ENCODE data around the gene CNTNAP2. TPM values are rescaled to one million over a fixed set of nuclear protein-coding genes. Genes with fewer than 3 reads are reported as not detected.

CNTNAP2 gene
- total and polyA plus RNA-seq, 3 donors from 2014 or later = 4.3 to 6.1 (median 4.4) TPM

DNA sequence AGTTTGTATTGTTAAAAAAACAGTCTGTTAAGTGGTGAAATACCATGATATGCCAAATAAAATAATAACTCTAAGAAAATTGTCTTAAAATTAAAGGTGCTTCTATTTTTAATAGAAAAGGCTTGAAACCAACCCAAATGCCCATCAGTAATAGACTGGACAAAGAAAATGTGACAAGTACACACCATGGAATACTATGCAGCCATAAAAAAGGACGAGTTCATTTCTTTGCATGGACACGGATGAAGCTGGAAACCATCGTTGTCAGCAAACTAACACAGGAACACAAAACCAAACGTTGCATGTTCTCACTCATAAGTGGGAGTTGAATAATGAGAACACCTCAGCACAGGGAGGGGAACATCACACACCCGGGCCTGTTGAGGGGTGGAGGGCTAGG is 7.1 kb downstream of the CNTNAP2 start:
- no peak for DNase-seq
- Histone ChIP-seq H3K4me3 (no peak overlapping the region), H3K9me3 (no peaks in the 10 kb centered on the region), H3K27ac (no peak overlapping the region), H3K36me3 (ENCODE audit: low read depth, missing control alignments) (no peaks in the 10 kb centered on the region), H3K4me1 (no peaks in the 10 kb centered on the region), H3K27me3 (no peaks in the 10 kb centered on the region)
- WGBS, 2 donors = 88 to 93% methylated on average over 5 of the region's 5 CpGs
- no peak for TF ChIP-seq POLR2A (IDR thresholded peaks at IDR 0.05)
- TF ChIP-seq, protein P1, sequence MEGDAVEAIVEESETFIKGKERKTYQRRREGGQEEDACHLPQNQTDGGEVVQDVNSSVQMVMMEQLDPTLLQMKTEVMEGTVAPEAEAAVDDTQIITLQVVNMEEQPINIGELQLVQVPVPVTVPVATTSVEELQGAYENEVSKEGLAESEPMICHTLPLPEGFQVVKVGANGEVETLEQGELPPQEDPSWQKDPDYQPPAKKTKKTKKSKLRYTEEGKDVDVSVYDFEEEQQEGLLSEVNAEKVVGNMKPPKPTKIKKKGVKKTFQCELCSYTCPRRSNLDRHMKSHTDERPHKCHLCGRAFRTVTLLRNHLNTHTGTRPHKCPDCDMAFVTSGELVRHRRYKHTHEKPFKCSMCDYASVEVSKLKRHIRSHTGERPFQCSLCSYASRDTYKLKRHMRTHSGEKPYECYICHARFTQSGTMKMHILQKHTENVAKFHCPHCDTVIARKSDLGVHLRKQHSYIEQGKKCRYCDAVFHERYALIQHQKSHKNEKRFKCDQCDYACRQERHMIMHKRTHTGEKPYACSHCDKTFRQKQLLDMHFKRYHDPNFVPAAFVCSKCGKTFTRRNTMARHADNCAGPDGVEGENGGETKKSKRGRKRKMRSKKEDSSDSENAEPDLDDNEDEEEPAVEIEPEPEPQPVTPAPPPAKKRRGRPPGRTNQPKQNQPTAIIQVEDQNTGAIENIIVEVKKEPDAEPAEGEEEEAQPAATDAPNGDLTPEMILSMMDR (IDR thresholded peaks at IDR 0.05) = no peak
- intact Hi-C loops (cut with DNase I; ENCODE audit: low total_unique reads) = no loop called here

DNA sequence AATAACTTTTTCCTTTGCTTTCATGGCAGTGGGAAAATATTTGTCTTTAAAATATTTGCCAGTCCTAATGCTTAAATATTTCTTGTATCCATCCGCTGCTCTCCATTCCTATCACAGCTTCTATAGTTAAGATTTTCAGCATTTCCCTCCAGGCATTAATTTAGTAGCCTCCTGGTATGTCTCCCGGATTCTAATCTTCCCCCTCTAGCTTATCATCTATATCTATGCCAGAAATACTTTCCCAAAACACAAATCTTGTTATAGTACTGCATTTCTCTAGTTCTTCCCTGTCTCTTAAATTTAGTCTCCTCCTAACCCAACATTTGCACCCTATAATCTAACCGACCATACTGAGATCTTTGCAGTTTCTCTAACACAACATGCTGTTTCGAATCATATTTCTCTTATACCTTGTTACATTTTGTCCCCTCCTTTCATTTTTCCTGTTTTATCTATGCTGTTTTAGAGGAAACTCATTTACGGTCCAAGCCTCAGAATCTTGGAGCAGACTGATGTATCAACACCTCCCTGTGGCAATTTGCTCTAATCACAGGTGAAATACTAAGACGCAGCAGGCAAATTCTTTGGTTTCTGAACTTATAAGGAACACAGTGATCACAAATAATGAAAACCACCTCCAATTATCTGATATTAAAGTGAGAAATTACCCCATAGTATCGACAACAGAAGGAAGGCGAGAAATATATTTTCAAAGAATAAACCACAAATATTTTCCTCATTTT is 10.3 kb downstream of the CNTNAP2 start:
- no peaks in the 10 kb centered on the region for H3K9me3 ChIP-seq
- no peak overlapping the region for H3K27ac ChIP-seq
- DNase-seq = no peak
- intact Hi-C loops (cut with DNase I; ENCODE audit: low total_unique reads) = no loop called here
- no peak overlapping the region for H3K4me3 ChIP-seq
- H3K36me3 ChIP-seq (ENCODE audit: low read depth, missing control alignments) = no peaks in the 10 kb centered on the region
- H3K4me1 ChIP-seq = no peaks in the 10 kb centered on the region
- WGBS, 2 donors = 78 to 79% methylated on average over 8 of the region's 8 CpGs
- H3K27me3 ChIP-seq = no peaks in the 10 kb centered on the region
- TF ChIP-seq, protein P1 (IDR thresholded peaks at IDR 0.05) = no peak

DNA sequence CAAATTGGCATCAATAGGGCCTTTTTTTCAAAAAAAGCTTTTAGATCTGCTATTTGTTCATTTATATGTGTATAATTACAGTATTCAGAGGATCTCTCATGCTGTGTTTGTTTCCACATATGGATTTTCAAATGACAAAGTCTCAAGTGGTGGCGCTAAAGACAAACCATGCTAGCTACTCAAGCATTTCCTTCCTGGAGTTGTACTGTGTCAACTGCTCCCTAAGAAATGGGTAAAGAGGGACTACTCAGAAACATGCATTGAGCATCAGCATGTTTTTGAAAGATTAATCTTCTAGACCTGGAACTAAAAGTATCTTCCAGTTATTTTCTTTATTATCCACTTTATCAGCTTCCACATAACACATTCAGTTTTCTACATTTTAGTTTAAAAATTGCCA is 12.7 kb downstream of the CNTNAP2 start:
- H3K36me3 ChIP-seq (ENCODE audit: low read depth, missing control alignments) = no peaks in the 10 kb centered on the region
- H3K4me3 ChIP-seq = no peak overlapping the region
- H3K9me3 ChIP-seq = no peaks in the 10 kb centered on the region
- DNase-seq = no peak
- no peaks in the 10 kb centered on the region for H3K4me1 ChIP-seq
- intact Hi-C loops (cut with DNase I; ENCODE audit: low total_unique reads) = no loop called here
- no peaks in the 10 kb centered on the region for H3K27me3 ChIP-seq
- H3K27ac ChIP-seq = no peak overlapping the region
- TF ChIP-seq, protein P1 (IDR thresholded peaks at IDR 0.05) = no peak
- no peak for TF ChIP-seq POLR2A (IDR thresholded peaks at IDR 0.05)
- WGBS, 2 donors = 56 to 68% methylated on average over 1 of the region's 1 CpG

DNA sequence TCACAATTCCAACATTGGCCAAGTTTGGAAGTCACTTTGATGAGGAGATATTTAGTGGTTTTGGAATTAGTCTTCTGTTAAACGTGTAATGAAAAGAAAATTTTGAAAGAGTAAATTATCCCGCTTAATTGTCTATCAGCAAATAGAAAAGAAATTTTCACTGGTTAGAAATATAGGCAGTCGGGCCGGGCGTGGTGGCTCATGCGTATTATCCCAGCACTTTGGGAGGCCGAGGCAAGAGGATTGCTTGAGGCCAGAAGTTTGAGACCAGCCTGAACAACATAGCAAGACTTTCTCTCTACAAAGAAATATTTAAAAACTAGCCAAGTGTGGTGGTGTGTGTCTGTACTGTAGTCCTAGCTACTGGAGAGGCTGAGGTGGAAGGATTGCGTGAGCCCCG is 13.4 kb downstream of the CNTNAP2 start:
- H3K9me3 ChIP-seq = no peaks in the 10 kb centered on the region
- no peak for DNase-seq
- WGBS, 2 donors = 88 to 94% methylated on average over 9 of the region's 9 CpGs
- no peaks in the 10 kb centered on the region for H3K27me3 ChIP-seq
- no peaks in the 10 kb centered on the region for H3K4me1 ChIP-seq
- H3K27ac ChIP-seq = no peak overlapping the region
- no peaks in the 10 kb centered on the region for H3K36me3 ChIP-seq (ENCODE audit: low read depth, missing control alignments)
- intact Hi-C loops (cut with DNase I; ENCODE audit: low total_unique reads) = no loop called here
- TF ChIP-seq POLR2A (IDR thresholded peaks at IDR 0.05) = no peak
- TF ChIP-seq, protein P1 (IDR thresholded peaks at IDR 0.05) = no peak
- H3K4me3 ChIP-seq = no peak overlapping the region

DNA sequence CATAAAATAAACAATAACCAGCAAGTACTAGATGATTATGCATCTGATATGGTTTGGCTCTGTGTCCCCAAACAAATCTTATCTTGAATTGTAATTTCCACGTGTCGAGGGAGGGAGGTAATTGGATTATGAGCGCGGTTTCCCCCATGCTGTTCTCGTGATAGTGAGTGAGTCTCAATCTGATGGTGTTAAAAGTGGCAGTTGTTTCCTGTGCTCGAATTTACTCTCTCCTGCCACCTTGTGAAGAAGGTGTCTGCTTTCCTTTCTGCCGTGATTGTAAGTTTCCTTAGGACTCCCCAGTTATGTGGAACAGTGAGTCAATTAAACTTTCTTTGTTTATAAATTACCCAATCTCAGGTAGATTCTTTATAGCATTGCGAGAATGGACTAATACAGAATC is 15.1 kb downstream of the CNTNAP2 start:
- H3K4me1 ChIP-seq = no peaks in the 10 kb centered on the region
- H3K9me3 ChIP-seq = no peaks in the 10 kb centered on the region
- no peaks in the 10 kb centered on the region for H3K27me3 ChIP-seq
- no peaks in the 10 kb centered on the region for H3K36me3 ChIP-seq (ENCODE audit: low read depth, missing control alignments)
- no peak overlapping the region for H3K4me3 ChIP-seq
- 80 to 86% methylated on average over 8 of the region's 8 CpGs for WGBS, 2 donors
- intact Hi-C loops (cut with DNase I; ENCODE audit: low total_unique reads) = no loop called here
- no peak for DNase-seq
- TF ChIP-seq POLR2A (IDR thresholded peaks at IDR 0.05) = no peak
- TF ChIP-seq, protein P1 (IDR thresholded peaks at IDR 0.05) = no peak
- H3K27ac ChIP-seq = no peak overlapping the region

All from testis (tissue), 3 donors.